IMR-90 (cell line): Measurements from ENCODE around the gene RGS9.

Experiments used
- POLR2A ChIP-seq: IDR thresholded peaks from 2 replicates; pipeline ENCODE4 v1.6.1; 2012; ENCODE audit warnings: mild to moderate bottlenecking, low read depth, low read length
- RAD21 ChIP-seq: IDR thresholded peaks from 2 replicates; pipeline ENCODE4 v1.6.1; 2012; ENCODE audit warnings: low read length, improper control_type of control experiment

GRCh38 chr17:65259696-65260485 is 122.7 kb downstream of the RGS9 start:
- TF ChIP-seq RAD21 (no peak), POLR2A (no peak)
